HCT116 (cell line): Measurements from ENCODE around the gene FES. TPM values are rescaled to one million over a fixed set of nuclear protein-coding genes. Genes with fewer than 3 reads are reported as not detected.

ENCODE experiments used
- ATAC-seq: fragments of 200-7000 bp; cut with Tn5 transposase; 2 replicates; pipeline ENCODE4 v1.9.1; 2020; ENCODE audit warnings: mild to moderate bottlenecking, moderate library complexity
- BruUV-seq: library from RNA; stranded (reverse); fragments of 400-500 nt; replicated peaks from 2 replicates; lab custom pipeline; 2021; lab: Mats Ljungman, UMichigan
- CTCF ChIA-PET: fragments of 300-600 bp; sonication (Branson Sonifier 250); formaldehyde crosslinking; loops from one replicate; lab custom pipeline; 2021; ENCODE audit warnings: antibody characterized with exemption; lab: Charles Lee
- POLR2A ChIA-PET: fragments of 300-600, 350-600 bp; sonication (Branson Sonifier 250); formaldehyde crosslinking; loops from one replicate; lab custom pipeline; 2021; ENCODE audit warnings: antibody characterized with exemption; lab: Charles Lee
- RAD21 ChIA-PET, 2 experiments: fragments of 300-600 bp; sonication (Branson Sonifier 250); formaldehyde crosslinking; loops; one replicate each; lab custom pipeline; 2023; ENCODE audit warnings: low total read pairs in 2 of 2; ENCODE audit not compliant: uncharacterized antibody in 2 of 2, unreplicated experiment in 2 of 2, low non-redundant PET in 1 of 2; lab: Charles Lee
- DNase-seq: peaks from one replicate; pipeline ENCODE4 v3.0.0-alpha.2; 2010; ENCODE audit warnings: low read depth, low spot score
- H2AFZ ChIP-seq: fragments of 200-600 bp; shearing (Covaris generic), sonication (generic); 2 replicates; pipeline ENCODE4 v1.6.1; 2017; ENCODE audit warnings: low read depth, mixed run types, mixed read lengths, antibody characterized with exemption, low read length; ENCODE audit not compliant: poor library complexity, severe bottlenecking
- H3K27ac ChIP-seq: 2 replicates; pipeline ENCODE4 v1.5.1; 2012; ENCODE audit warnings: low read depth, low read length
- H3K27me3 ChIP-seq: fragments of 200-600 bp; sonication (generic); 2 replicates; pipeline ENCODE4 v1.6.1; 2016; ENCODE audit warnings: mixed run types, low read length, mixed read lengths; ENCODE audit not compliant: insufficient read depth
- H3K36me3 ChIP-seq, 2 experiments: fragments of 200-500 bp in 1 of 2; fragments of 200-600 bp in 1 of 2; sonication (Bioruptor generic) in 1 of 2; sonication (generic) in 1 of 2; 2 replicates each; pipeline versions ENCODE4 v1.5.1 to v1.6.1; 2014 to 2016; ENCODE audit warnings: low read length in 2 of 2, inconsistent platforms in 1 of 2, mixed read lengths in 1 of 2, mixed run types in 1 of 2; ENCODE audit not compliant: insufficient read depth in 2 of 2, control insufficient read depth in 1 of 2
- H3K4me1 ChIP-seq, 2 experiments: fragments of 200-600 bp in 1 of 2; sonication (generic) in 1 of 2; 2 replicates each; pipeline versions ENCODE4 v1.5.1 to v1.6.1; 2012 to 2017; ENCODE audit warnings: low read length in 2 of 2, inconsistent platforms in 1 of 2, mild to moderate bottlenecking in 1 of 2, mixed read lengths in 1 of 2, mixed run types in 1 of 2, moderate library complexity in 1 of 2; ENCODE audit not compliant: insufficient read depth in 2 of 2, control insufficient read depth in 1 of 2
- H3K4me2 ChIP-seq: fragments of 200-600 bp; sonication (generic); 2 replicates; pipeline ENCODE4 v1.6.1; 2017; ENCODE audit warnings: mixed run types, low read length, mixed read lengths
- H3K4me3 ChIP-seq, 2 experiments: fragments of 200-600 bp in 1 of 2; sonication (generic) in 1 of 2; replicated peaks in 1 of 2; 2 replicates each; pipeline ENCODE4 v1.5.1; 2011 to 2016; ENCODE audit warnings: low read length in 2 of 2, control low read depth in 1 of 2, low read depth in 1 of 2, mild to moderate bottlenecking in 1 of 2, mixed read lengths in 1 of 2, mixed run types in 1 of 2
- H3K79me2 ChIP-seq: fragments of 200-600 bp; sonication (generic); 2 replicates; pipeline ENCODE4 v1.6.1; 2017; ENCODE audit warnings: mild to moderate bottlenecking, mixed run types, low read length, moderate library complexity, mixed read lengths; ENCODE audit not compliant: insufficient read depth
- H3K9ac ChIP-seq: fragments of 200-600 bp; sonication (generic); 2 replicates; pipeline ENCODE4 v1.6.1; 2016; ENCODE audit warnings: low read length, mixed read lengths
- H3K9me2 ChIP-seq: fragments of 200-600 bp; sonication (generic), shearing (Covaris generic); 2 replicates; pipeline ENCODE4 v1.6.1; 2017; ENCODE audit warnings: mixed run types, mild to moderate bottlenecking, moderate library complexity; ENCODE audit not compliant: insufficient read depth
- H3K9me3 ChIP-seq, 2 experiments: fragments of 200-500 bp in 1 of 2; fragments of 200-600 bp in 1 of 2; sonication (Bioruptor generic) in 1 of 2; sonication (generic) in 1 of 2; 2 replicates each; pipeline ENCODE4 v1.6.1; 2014 to 2017; ENCODE audit warnings: low read length in 2 of 2, mixed read lengths in 2 of 2, inconsistent platforms in 1 of 2, low read depth in 1 of 2, mild to moderate bottlenecking in 1 of 2, mixed run types in 1 of 2, moderate library complexity in 1 of 2; ENCODE audit not compliant: control insufficient read depth in 1 of 2, insufficient read depth in 1 of 2
- H4K20me1 ChIP-seq: fragments of 200-600 bp; sonication (generic), shearing (Covaris generic); 2 replicates; pipeline ENCODE4 v1.6.1; 2017; ENCODE audit warnings: mixed run types, mild to moderate bottlenecking, moderate library complexity; ENCODE audit not compliant: insufficient read depth
- CBX3 ChIP-seq: IDR thresholded peaks from 2 replicates; pipeline ENCODE4 v1.6.1; 2012; ENCODE audit warnings: low read depth
- CEBPB ChIP-seq: IDR thresholded peaks from 2 replicates; pipeline ENCODE4 v1.6.1; 2012; ENCODE audit warnings: low read depth
- CTCF ChIP-seq, 3 experiments: fragments of 200-600 bp in 1 of 3; sonication (generic) in 1 of 3; IDR thresholded peaks in 2 of 3; conservative IDR thresholded peaks in 1 of 3; 2 replicates each; pipeline ENCODE4 v1.5.1; 2012 to 2017; ENCODE audit warnings: low read depth in 2 of 3, low read length in 2 of 3, antibody characterized with exemption in 1 of 3, borderline replicate concordance in 1 of 3, control low read depth in 1 of 3, mild to moderate bottlenecking in 1 of 3, mixed read lengths in 1 of 3, mixed run types in 1 of 3, moderate library complexity in 1 of 3; ENCODE audit not compliant: insufficient read depth in 1 of 3
- EGR1 ChIP-seq: IDR thresholded peaks from 2 replicates; pipeline ENCODE4 v1.6.1; 2012; ENCODE audit warnings: low read depth
- EZH2 ChIP-seq: fragments of 200-600 bp; sonication (generic); IDR thresholded peaks from 2 replicates; pipeline ENCODE4 v1.6.1; 2017; ENCODE audit warnings: antibody characterized with exemption, mixed run types
- FOSL1 ChIP-seq: IDR thresholded peaks from 2 replicates; pipeline ENCODE4 v1.6.1; 2012; ENCODE audit warnings: low read depth
- JUND ChIP-seq: IDR thresholded peaks from 2 replicates; pipeline ENCODE4 v1.6.1; 2012
- MAX ChIP-seq: IDR thresholded peaks from 2 replicates; pipeline ENCODE4 v1.6.1; 2012
- POLR2AphosphoS5 ChIP-seq: IDR thresholded peaks from 2 replicates; pipeline ENCODE4 v1.6.1; 2011; ENCODE audit warnings: mild to moderate bottlenecking, low read depth, low read length, moderate library complexity
- REST ChIP-seq: IDR thresholded peaks from 2 replicates; pipeline ENCODE4 v1.6.1; 2012; ENCODE audit warnings: low read depth
- SIN3A ChIP-seq: IDR thresholded peaks from 2 replicates; pipeline ENCODE4 v1.6.1; 2012; ENCODE audit warnings: low read depth
- SP1 ChIP-seq: IDR thresholded peaks from 2 replicates; pipeline ENCODE4 v1.6.1; 2012; ENCODE audit warnings: low read depth
- SRF ChIP-seq: IDR thresholded peaks from 2 replicates; pipeline ENCODE4 v1.6.1; 2012; ENCODE audit warnings: low read depth
- YY1 ChIP-seq: IDR thresholded peaks from 2 replicates; pipeline ENCODE4 v1.6.1; 2011; ENCODE audit warnings: low read length, low read depth, moderate library complexity, mild to moderate bottlenecking; ENCODE audit not compliant: insufficient replicate concordance; ENCODE audit errors: extremely low read depth
- ZFX ChIP-seq: fragments of 450-650 bp; IDR thresholded peaks from 2 replicates; pipeline ENCODE4 v1.6.1; 2017
- intact Hi-C: fragments of 100-400 bp; cut with micrococcal nuclease; formaldehyde crosslinking; loops from 2 replicates; pipeline ENCODE4 v1.10.0; 2022
- total RNA-seq: library from RNA; stranded (reverse); gene quantifications from one replicate; pipeline ENCODE4 v1.2.1, GENCODE V29; 2021; ENCODE audit not compliant: unreplicated experiment

FES gene
- total RNA-seq, 1 experiment from 2014 or later = 5.3 TPM

- intact Hi-C loops = no loop called here
- no peak overlapping the region for H2AFZ ChIP-seq
- H3K4me2 ChIP-seq = no peak overlapping the region
- H3K36me3 ChIP-seq = peaks cover 10 to 11% of the 10 kb centered on the region in 2 experiments; a peak in 3 of 4 replicates
- no TSS peak for BruUV-seq
- no peaks in the 10 kb centered on the region for H3K9me2 ChIP-seq
- ChIA-PET CTCF (no interaction called here), POLR2A (no interaction called here), RAD21 (no interaction called here)
- TF ChIP-seq CBX3 = no peak
- TF ChIP-seq CTCF (IDR thresholded peaks at IDR 0.05 in 2 of 3, conservative IDR thresholded peaks at IDR 0.05 in 1 of 3; ENCODE audit: borderline replicate concordance in 1 of 3, insufficient read depth in 1 of 3, low read depth in 2 of 3, low read length in 2 of 3) = no peak
- no peak for TF ChIP-seq EZH2
- no peaks in the 10 kb centered on the region for H3K27me3 ChIP-seq
- DNase-seq (no peak), ATAC-seq (no peak)
- no peak overlapping the region for H3K27ac ChIP-seq
- H3K79me2 ChIP-seq = peaks cover 30% of the 10 kb centered on the region
- no peaks in the 10 kb centered on the region for H4K20me1 ChIP-seq
- H3K9ac ChIP-seq = no peak overlapping the region
- H3K9me3 ChIP-seq = no peaks in the 10 kb centered on the region
- H3K4me1 ChIP-seq = peaks cover 22 to 25% of the 10 kb centered on the region in 2 experiments
- H3K4me3 ChIP-seq = no peak overlapping the region
Measured at GRCh38 chr15:90876512-90877170, 7.7 kb upstream of the FES start.

GRCh38 chr15:90877315-90877714, 7.0 kb upstream of the FES start:
- ATAC-seq = no peak
- POLR2A ChIA-PET = no interaction called here
- no peak overlapping the region for H3K4me3 ChIP-seq
- no peak overlapping the region for H3K9ac ChIP-seq
- no peaks in the 10 kb centered on the region for H3K9me3 ChIP-seq
- no peaks in the 10 kb centered on the region for H3K9me2 ChIP-seq
- no peak for TF ChIP-seq FOSL1
- no peak for TF ChIP-seq CBX3
- no peak for TF ChIP-seq ZFX
- no peak for TF ChIP-seq REST
- TF ChIP-seq MAX = no peak
- TF ChIP-seq POLR2AphosphoS5 = no peak
- no peak for TF ChIP-seq CEBPB
- no peak for TF ChIP-seq SIN3A
- no peak for TF ChIP-seq SP1
- no peak for TF ChIP-seq EGR1
- no peak for TF ChIP-seq JUND
- TF ChIP-seq SRF = no peak
- TF ChIP-seq YY1 = no peak
- TF ChIP-seq, all 23 proteins: peak for 0
- ChIA-PET CTCF (no interaction called here), RAD21 (no interaction called here)
- no peaks in the 10 kb centered on the region for H4K20me1 ChIP-seq
- H3K36me3 ChIP-seq = peaks cover 10 to 11% of the 10 kb centered on the region in 2 experiments; a peak in 3 of 4 replicates
- no peak overlapping the region for H3K4me2 ChIP-seq
- H2AFZ ChIP-seq = no peak overlapping the region
- DNase-seq = no peak
- H3K79me2 ChIP-seq = peaks cover 27% of the 10 kb centered on the region
- intact Hi-C loops = no loop called here
- no TSS peak for BruUV-seq
- peaks cover 22% of the 10 kb centered on the region in 2 experiments for H3K4me1 ChIP-seq
- H3K27ac ChIP-seq = no peak overlapping the region; the same call in 1 of the 2 replicates
- no peaks in the 10 kb centered on the region for H3K27me3 ChIP-seq
